ENCODE data around the gene CCDC80. TPM values are rescaled to one million over a fixed set of nuclear protein-coding genes. Genes with fewer than 3 reads are reported as not detected.

Gene CCDC80
- total and polyA plus RNA-seq, 9 of the 15 experiments (the other 6 are each of a cell fraction or from before 2014, with no cell fraction given): 0.17 to 2.0 (median 1.1) TPM

DNA sequence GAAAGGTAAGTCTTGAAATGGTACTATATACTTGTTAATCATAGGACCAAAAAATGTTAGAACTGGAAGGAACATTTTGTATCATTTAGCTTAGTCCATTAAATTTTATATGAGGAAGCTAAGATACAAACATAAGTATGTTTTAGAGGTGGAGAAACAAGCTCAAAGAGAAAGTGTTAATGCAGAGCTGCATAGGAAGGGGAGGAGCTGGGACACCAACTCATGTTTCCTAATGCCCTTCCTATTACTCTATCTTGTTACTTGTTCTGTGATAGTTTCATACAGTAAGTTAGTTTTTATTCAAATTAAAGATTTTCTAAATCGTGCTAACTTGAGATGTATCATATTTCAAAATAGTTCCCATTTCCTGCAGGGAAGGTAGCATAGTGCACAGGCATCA lies 71.7 kb downstream of the CCDC80 start (continued):
- TF ChIP-seq ZBED1 (IDR thresholded peaks at IDR 0.05): no peak
- TF ChIP-seq, protein P1, sequence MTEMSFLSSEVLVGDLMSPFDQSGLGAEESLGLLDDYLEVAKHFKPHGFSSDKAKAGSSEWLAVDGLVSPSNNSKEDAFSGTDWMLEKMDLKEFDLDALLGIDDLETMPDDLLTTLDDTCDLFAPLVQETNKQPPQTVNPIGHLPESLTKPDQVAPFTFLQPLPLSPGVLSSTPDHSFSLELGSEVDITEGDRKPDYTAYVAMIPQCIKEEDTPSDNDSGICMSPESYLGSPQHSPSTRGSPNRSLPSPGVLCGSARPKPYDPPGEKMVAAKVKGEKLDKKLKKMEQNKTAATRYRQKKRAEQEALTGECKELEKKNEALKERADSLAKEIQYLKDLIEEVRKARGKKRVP (CRISPR knock-in tag; IDR thresholded peaks at IDR 0.05): no peak

DNA sequence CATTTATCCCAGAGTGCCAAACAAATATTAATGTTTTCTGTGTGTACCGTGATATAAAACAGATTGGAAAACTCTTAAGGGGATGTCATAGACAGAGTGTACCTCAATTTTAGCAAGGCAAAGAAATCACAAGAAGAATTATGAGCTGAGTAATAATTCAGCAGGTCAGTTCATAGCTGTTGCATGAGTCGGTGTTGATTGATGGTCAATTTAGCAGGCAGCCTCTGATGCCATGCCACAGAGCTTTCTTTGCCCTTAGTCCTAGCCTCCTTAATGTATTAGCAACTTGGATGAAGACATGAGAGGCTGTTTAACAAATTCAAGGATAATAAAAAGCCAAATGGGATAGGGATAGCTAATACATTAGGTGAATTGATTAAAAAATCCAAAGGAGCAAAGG lies 72.3 kb downstream of the CCDC80 start:
- no peak overlapping the region for H3K4me3 ChIP-seq
- H3K79me2 ChIP-seq (ENCODE audit: control insufficient read depth, insufficient read depth, low read length): no peaks in the 10 kb centered on the region
- ATAC-seq (no peak), DNase-seq (ENCODE audit: extremely low read depth in 1 of 4, low spot score in 3 of 4) (no peak), FAIRE-seq (no peak)
- WGBS (ENCODE audit: insufficient coverage, low coverage, missing lambda C conversion rate): 89% methylated on average over 2 of the region's 2 CpGs
- ChIA-PET CTCF (ENCODE audit: low intra/inter-chr PET ratio) (no interaction called here), POLR2A (interaction anchor here (1.1 kb wide), 1 partner anchor 10 kb away, joined by 4 read pairs; no protein-coding TSS in a partner anchor)
- no peak overlapping the region for H3K9ac ChIP-seq (ENCODE audit: insufficient read depth in 1 of 2, low read depth in 2 of 2, low read length in 2 of 2)
- no peaks in the 10 kb centered on the region for H3K4me1 ChIP-seq (replicated peaks in 1 of 2; ENCODE audit: control insufficient read depth in 2 of 2, insufficient read depth in 2 of 2, low read length in 2 of 2)
- no peak overlapping the region for H2AFZ ChIP-seq (ENCODE audit: low read depth, low read length)
- H3K9me1 ChIP-seq (ENCODE audit: control insufficient read depth, insufficient read depth, low read length): no peaks in the 10 kb centered on the region
- intact Hi-C loops (cut with micrococcal nuclease): no loop called here
- H3K36me3 ChIP-seq (ENCODE audit: control insufficient read depth, insufficient read depth, low read length): peaks cover 5% of the 10 kb centered on the region; the same call in 1 of the 3 replicates
- H3K4me2 ChIP-seq (ENCODE audit: insufficient read depth, low read length): no peak overlapping the region
- no peaks in the 10 kb centered on the region for H3K27me3 ChIP-seq (ENCODE audit: control insufficient read depth in 2 of 2, insufficient read depth in 2 of 2, low read length in 2 of 2)
- BruUV-seq (replicated peaks): no TSS peak
- H3K9me3 ChIP-seq (replicated peaks; ENCODE audit: control insufficient read depth, insufficient read depth, low read depth, low read length): no peaks in the 10 kb centered on the region
- H3K27ac ChIP-seq (ENCODE audit: extremely low read depth, low read depth, low read length): no peak overlapping the region
- in situ Hi-C loops (cut with MboI): no loop called here
- H4K20me1 ChIP-seq (replicated peaks; ENCODE audit: control insufficient read depth, insufficient read depth, low read length): no peaks in the 10 kb centered on the region
- TF ChIP-seq SIRT6 (IDR thresholded peaks at IDR 0.05; ENCODE audit: low read depth, low read length) (no peak), ELF4 (CRISPR knock-in tag; IDR thresholded peaks at IDR 0.05) (no peak), ZBTB8A (IDR thresholded peaks at IDR 0.05; ENCODE audit: partially characterized antibody) (no peak), MCM5 (IDR thresholded peaks at IDR 0.05; ENCODE audit: low read depth) (no peak), ZNF77 (CRISPR knock-in tag; IDR thresholded peaks at IDR 0.05) (no peak)
- TF ChIP-seq, protein P2, sequence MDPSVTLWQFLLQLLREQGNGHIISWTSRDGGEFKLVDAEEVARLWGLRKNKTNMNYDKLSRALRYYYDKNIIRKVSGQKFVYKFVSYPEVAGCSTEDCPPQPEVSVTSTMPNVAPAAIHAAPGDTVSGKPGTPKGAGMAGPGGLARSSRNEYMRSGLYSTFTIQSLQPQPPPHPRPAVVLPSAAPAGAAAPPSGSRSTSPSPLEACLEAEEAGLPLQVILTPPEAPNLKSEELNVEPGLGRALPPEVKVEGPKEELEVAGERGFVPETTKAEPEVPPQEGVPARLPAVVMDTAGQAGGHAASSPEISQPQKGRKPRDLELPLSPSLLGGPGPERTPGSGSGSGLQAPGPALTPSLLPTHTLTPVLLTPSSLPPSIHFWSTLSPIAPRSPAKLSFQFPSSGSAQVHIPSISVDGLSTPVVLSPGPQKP (CRISPR knock-in tag; IDR thresholded peaks at IDR 0.05): no peak
- TF ChIP-seq, protein P3, sequence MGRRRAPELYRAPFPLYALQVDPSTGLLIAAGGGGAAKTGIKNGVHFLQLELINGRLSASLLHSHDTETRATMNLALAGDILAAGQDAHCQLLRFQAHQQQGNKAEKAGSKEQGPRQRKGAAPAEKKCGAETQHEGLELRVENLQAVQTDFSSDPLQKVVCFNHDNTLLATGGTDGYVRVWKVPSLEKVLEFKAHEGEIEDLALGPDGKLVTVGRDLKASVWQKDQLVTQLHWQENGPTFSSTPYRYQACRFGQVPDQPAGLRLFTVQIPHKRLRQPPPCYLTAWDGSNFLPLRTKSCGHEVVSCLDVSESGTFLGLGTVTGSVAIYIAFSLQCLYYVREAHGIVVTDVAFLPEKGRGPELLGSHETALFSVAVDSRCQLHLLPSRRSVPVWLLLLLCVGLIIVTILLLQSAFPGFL (CRISPR knock-in tag; IDR thresholded peaks at IDR 0.05): no peak
- TF ChIP-seq, protein P4, sequence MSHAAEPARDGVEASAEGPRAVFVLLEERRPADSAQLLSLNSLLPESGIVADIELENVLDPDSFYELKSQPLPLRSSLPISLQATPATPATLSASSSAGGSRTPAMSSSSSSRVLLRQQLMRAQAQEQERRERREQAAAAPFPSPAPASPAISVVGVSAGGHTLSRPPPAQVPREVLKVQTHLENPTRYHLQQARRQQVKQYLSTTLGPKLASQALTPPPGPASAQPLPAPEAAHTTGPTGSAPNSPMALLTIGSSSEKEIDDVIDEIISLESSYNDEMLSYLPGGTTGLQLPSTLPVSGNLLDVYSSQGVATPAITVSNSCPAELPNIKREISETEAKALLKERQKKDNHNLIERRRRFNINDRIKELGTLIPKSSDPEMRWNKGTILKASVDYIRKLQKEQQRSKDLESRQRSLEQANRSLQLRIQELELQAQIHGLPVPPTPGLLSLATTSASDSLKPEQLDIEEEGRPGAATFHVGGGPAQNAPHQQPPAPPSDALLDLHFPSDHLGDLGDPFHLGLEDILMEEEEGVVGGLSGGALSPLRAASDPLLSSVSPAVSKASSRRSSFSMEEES (CRISPR knock-in tag; IDR thresholded peaks at IDR 0.05): no peak
- TF ChIP-seq, protein P5, sequence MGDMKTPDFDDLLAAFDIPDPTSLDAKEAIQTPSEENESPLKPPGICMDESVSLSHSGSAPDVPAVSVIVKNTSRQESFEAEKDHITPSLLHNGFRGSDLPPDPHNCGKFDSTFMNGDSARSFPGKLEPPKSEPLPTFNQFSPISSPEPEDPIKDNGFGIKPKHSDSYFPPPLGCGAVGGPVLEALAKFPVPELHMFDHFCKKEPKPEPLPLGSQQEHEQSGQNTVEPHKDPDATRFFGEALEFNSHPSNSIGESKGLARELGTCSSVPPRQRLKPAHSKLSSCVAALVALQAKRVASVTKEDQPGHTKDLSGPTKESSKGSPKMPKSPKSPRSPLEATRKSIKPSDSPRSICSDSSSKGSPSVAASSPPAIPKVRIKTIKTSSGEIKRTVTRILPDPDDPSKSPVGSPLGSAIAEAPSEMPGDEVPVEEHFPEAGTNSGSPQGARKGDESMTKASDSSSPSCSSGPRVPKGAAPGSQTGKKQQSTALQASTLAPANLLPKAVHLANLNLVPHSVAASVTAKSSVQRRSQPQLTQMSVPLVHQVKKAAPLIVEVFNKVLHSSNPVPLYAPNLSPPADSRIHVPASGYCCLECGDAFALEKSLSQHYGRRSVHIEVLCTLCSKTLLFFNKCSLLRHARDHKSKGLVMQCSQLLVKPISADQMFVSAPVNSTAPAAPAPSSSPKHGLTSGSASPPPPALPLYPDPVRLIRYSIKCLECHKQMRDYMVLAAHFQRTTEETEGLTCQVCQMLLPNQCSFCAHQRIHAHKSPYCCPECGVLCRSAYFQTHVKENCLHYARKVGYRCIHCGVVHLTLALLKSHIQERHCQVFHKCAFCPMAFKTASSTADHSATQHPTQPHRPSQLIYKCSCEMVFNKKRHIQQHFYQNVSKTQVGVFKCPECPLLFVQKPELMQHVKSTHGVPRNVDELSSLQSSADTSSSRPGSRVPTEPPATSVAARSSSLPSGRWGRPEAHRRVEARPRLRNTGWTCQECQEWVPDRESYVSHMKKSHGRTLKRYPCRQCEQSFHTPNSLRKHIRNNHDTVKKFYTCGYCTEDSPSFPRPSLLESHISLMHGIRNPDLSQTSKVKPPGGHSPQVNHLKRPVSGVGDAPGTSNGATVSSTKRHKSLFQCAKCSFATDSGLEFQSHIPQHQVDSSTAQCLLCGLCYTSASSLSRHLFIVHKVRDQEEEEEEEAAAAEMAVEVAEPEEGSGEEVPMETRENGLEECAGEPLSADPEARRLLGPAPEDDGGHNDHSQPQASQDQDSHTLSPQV (IDR thresholded peaks at IDR 0.05): no peak

Data from K562 (cell line).